Upper lobe of left lung (tissue), 6 donors: ENCODE measurements around the gene GARRE1. TPM values are rescaled to one million over a fixed set of nuclear protein-coding genes. Genes with fewer than 3 reads are reported as not detected.

Experiments
- ATAC-seq, 2 donors: fragments of 200-7000 bp; cut with Tn5 transposase; one replicate each; pipeline ENCODE4 v1.9.1; 2022; ENCODE audit warnings: mild to moderate bottlenecking in 2 of 2, moderate library complexity in 2 of 2; ENCODE audit not compliant: low FRiP score in 2 of 2
- DNase-seq, 2 donors: peaks; one replicate each; pipeline ENCODE4 v3.0.0-alpha.2; 2019 to 2020
- H3K27ac ChIP-seq, 4 donors: fragments of 200-600 bp; sonication (generic); one replicate each; pipeline ENCODE4 v1.5.1; 2016 to 2019
- H3K27me3 ChIP-seq, 4 donors: fragments of 200-600 bp; sonication (generic); one replicate each; pipeline ENCODE4 v1.5.1; 2017 to 2019
- H3K36me3 ChIP-seq, 4 donors: fragments of 200-600 bp; sonication (generic); one replicate each; pipeline ENCODE4 v1.5.1; 2016 to 2019
- H3K4me1 ChIP-seq, 4 donors: fragments of 200-600 bp; sonication (generic); one replicate each; pipeline ENCODE4 v1.5.1; 2018 to 2019
- H3K4me3 ChIP-seq, 4 donors: fragments of 200-600 bp; sonication (generic); one replicate each; pipeline ENCODE4 v1.5.1; 2017 to 2019; ENCODE audit warnings: mild to moderate bottlenecking in 2 of 4, moderate library complexity in 1 of 4
- H3K9me3 ChIP-seq, 4 donors: fragments of 200-600 bp; sonication (generic); one replicate each; pipeline ENCODE4 v1.5.1; 2018 to 2019
- CTCF ChIP-seq, 6 experiments: fragments of 450-650 bp in 4 of 6; fragments of 200-600 bp in 2 of 6; sonication (generic) in 2 of 6; IDR thresholded peaks; one replicate each; pipeline ENCODE4 v1.5.1; 2016 to 2019; ENCODE audit warnings: antibody characterized with exemption in 6 of 6
- EP300 ChIP-seq, 4 donors: sonication (generic); formaldehyde crosslinking; IDR thresholded peaks; one replicate each; pipeline ENCODE4 v1.5.1; 2017; ENCODE audit warnings: antibody characterized with exemption in 4 of 4, control low read depth in 2 of 4
- POLR2A ChIP-seq, 4 donors: fragments of 450-650 bp; IDR thresholded peaks; one replicate each; pipeline ENCODE4 v1.5.1; 2016 to 2017; ENCODE audit warnings: antibody characterized with exemption in 4 of 4, mild to moderate bottlenecking in 2 of 4
- POLR2AphosphoS5 ChIP-seq, 2 donors: sonication (generic); formaldehyde crosslinking; IDR thresholded peaks; one replicate each; pipeline ENCODE4 v1.5.1; 2017; ENCODE audit warnings: antibody characterized with exemption in 2 of 2
- WGBS, 2 donors: methylation state at CpG; one replicate each; pipeline ENCODE4 v1.1.5; 2017 to 2018; 5-methylcytosine and 5-hydroxymethylcytosine counted together
- total RNA-seq, 6 donors: library from RNA; depleted of rRNA in 4 of 6; stranded (reverse); fragments of >200 nt in 4 of 6; gene quantifications; one replicate each; pipeline versions ENCODE4 v1.1.0 to v1.2.1, GENCODE V29; 2016 to 2021
- donor health status: DM: no; HTN: no; CAD: no; lungs with moderate emphysema.
- donor health status: DM: no; HTN: yes; CAD: no; lungs with severe emphysema.

The GARRE1 gene
- total RNA-seq, 6 donors from 2014 or later = 18.2 to 36.7 (median 28.1) TPM

- DNase-seq = no peak
- no peaks in the 10 kb centered on the region for H3K36me3 ChIP-seq
- no peak for ATAC-seq
- 64 to 65% methylated on average over 5 of the region's 5 CpGs for WGBS, 2 donors
- TF ChIP-seq POLR2A (IDR thresholded peaks at IDR 0.05) (no peak), EP300 (IDR thresholded peaks at IDR 0.05) (no peak), POLR2AphosphoS5 (IDR thresholded peaks at IDR 0.05) (no peak), CTCF (IDR thresholded peaks at IDR 0.05) (no peak)
- peak overlapping the region in 1 of 4 donors; percentile 30 for H3K27ac ChIP-seq
- H3K9me3 ChIP-seq = no peaks in the 10 kb centered on the region
- H3K27me3 ChIP-seq = no peaks in the 10 kb centered on the region
- no peak overlapping the region for H3K4me3 ChIP-seq
- peaks cover 28 to 43% (median 39%) of the 10 kb centered on the region in 4 donors for H3K4me1 ChIP-seq
Observed at GRCh38 chr19:34256835-34257558, 2.6 kb downstream of the GARRE1 start.

DNA sequence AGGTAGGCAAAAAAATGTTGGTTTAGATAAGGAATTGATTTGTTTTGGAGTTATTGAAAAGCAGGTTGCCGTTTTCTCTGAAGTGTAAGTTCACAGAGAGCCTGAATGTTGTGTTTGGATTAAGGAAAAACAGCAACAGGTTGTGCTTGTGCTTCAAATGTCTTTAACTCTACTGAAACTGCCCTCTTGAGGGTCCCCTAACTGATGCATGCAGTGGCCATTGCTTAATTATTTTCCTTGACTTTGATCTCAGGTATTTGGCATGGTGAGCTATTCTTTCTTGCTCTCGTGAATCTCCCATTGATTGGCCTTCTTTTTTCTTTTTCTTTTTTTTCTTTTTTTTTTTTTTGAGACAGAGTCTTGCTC, 3.2 kb downstream of the GARRE1 start:
- DNase-seq = no peak
- no peaks in the 10 kb centered on the region for H3K36me3 ChIP-seq
- H3K4me1 ChIP-seq = peaks cover 28 to 43% (median 39%) of the 10 kb centered on the region in 4 donors
- TF ChIP-seq POLR2AphosphoS5 (IDR thresholded peaks at IDR 0.05) = no peak
- TF ChIP-seq CTCF (IDR thresholded peaks at IDR 0.05) = no peak
- no peak for TF ChIP-seq EP300 (IDR thresholded peaks at IDR 0.05)
- TF ChIP-seq POLR2A (IDR thresholded peaks at IDR 0.05) = no peak
- no peak overlapping the region for H3K27ac ChIP-seq
- no peaks in the 10 kb centered on the region for H3K9me3 ChIP-seq
- H3K27me3 ChIP-seq = no peaks in the 10 kb centered on the region
- 81 to 90% methylated on average over 2 of the region's 2 CpGs for WGBS, 2 donors
- no peak for ATAC-seq
- no peak overlapping the region for H3K4me3 ChIP-seq

DNA sequence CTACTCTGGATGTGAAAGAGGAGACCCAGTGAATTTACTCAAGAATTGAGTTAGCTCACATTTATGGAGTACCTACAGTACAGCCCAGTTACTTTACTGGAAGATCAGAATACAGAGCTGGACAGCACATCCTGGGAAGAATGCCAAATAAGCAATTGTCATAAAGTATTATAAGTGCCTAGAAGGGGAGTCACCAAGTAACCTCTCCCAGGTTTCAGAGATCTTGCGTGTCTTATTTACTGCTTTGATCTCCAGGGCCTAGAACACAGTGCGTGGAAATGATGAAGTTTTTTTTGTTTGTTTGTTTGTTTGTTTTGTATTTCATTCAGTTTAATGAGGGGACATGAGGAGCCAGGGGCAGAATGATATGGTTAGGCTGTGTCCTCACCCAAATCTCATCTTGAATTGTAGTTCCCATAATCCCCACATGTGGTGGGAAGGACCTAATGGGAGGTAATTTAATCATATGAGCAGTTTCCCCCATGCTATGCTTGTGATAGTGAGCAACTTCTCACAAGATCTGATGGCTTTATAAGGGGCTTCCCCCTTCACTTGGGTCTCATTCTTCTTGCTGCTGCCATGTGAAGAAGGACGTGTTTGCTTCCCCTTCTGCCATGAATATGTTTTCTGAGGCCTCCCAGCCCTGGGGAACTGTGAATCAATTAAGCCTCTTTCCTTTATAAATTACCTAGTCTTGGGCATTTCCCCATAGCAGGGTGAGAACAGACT, 5.2 kb downstream of the GARRE1 start:
- H3K36me3 ChIP-seq = no peaks in the 10 kb centered on the region
- peaks cover 21 to 43% (median 36%) of the 10 kb centered on the region in 4 donors for H3K4me1 ChIP-seq
- no peaks in the 10 kb centered on the region for H3K9me3 ChIP-seq
- H3K4me3 ChIP-seq = no peak overlapping the region
- H3K27me3 ChIP-seq = no peaks in the 10 kb centered on the region
- DNase-seq = no peak
- WGBS, 2 donors = 72 to 86% methylated on average over 3 of the region's 3 CpGs
- peak overlapping the region in 1 of 4 donors; percentile 48 for H3K27ac ChIP-seq
- ATAC-seq = no peak
- TF ChIP-seq CTCF (IDR thresholded peaks at IDR 0.05) (no peak), POLR2AphosphoS5 (IDR thresholded peaks at IDR 0.05) (no peak), POLR2A (IDR thresholded peaks at IDR 0.05) (no peak), EP300 (IDR thresholded peaks at IDR 0.05) (no peak)

- peaks cover 19 to 43% (median 35%) of the 10 kb centered on the region in 4 donors for H3K4me1 ChIP-seq
- TF ChIP-seq POLR2AphosphoS5 (IDR thresholded peaks at IDR 0.05) (no peak), CTCF (IDR thresholded peaks at IDR 0.05) (no peak), POLR2A (IDR thresholded peaks at IDR 0.05) (no peak), EP300 (IDR thresholded peaks at IDR 0.05) (no peak)
- no peak overlapping the region for H3K4me3 ChIP-seq
- ATAC-seq (peak in 1 of 2 donors; percentile 55), DNase-seq (no peak)
- WGBS, 2 donors = 52 to 62% methylated on average over 5 to 6 of the region's 6 CpGs
- H3K9me3 ChIP-seq = no peaks in the 10 kb centered on the region
- H3K27me3 ChIP-seq = no peaks in the 10 kb centered on the region
- peak overlapping the region in 3 of 4 donors; percentile 18 to 35 (median 21) for H3K27ac ChIP-seq
- H3K36me3 ChIP-seq = no peaks in the 10 kb centered on the region
Observed at GRCh38 chr19:34260771-34261173, 6.4 kb downstream of the GARRE1 start.
